Endodermal cell (in vitro differentiated cells): ENCODE data around the gene DLEU7. TPM values are rescaled to one million over a fixed set of nuclear protein-coding genes. Genes with fewer than 3 reads are reported as not detected.

Experiments
- DNase-seq: peaks from one replicate; pipeline ENCODE4 v3.0.0-alpha.2; 2017
- H3K27ac ChIP-seq: 2 replicates; pipeline ENCODE4 v1.5.1; 2013; ENCODE audit warnings: mild to moderate bottlenecking, low read depth, low read length, moderate library complexity
- H3K27me3 ChIP-seq: 2 replicates; pipeline ENCODE4 v1.6.1; 2013; ENCODE audit warnings: mild to moderate bottlenecking, low read length, moderate library complexity; ENCODE audit not compliant: insufficient read depth, control insufficient read depth, poor library complexity, severe bottlenecking
- H3K36me3 ChIP-seq: 2 replicates; pipeline ENCODE4 v1.7.0; 2013; ENCODE audit warnings: mild to moderate bottlenecking, low read length, moderate library complexity; ENCODE audit not compliant: control insufficient read depth, insufficient read depth
- H3K4me1 ChIP-seq: one replicate; pipeline ENCODE4 v1.7.0; 2013; ENCODE audit warnings: low read length; ENCODE audit not compliant: control insufficient read depth, insufficient read depth
- H3K4me3 ChIP-seq: 2 replicates; pipeline ENCODE4 v1.5.1; 2013; ENCODE audit warnings: mild to moderate bottlenecking, low read length, moderate library complexity
- H3K9ac ChIP-seq: 2 replicates; pipeline ENCODE4 v1.6.1; 2013; ENCODE audit warnings: mild to moderate bottlenecking, low read length, moderate library complexity; ENCODE audit not compliant: poor library complexity, severe bottlenecking; ENCODE audit errors: extremely low read depth
- H3K9me3 ChIP-seq: 2 replicates; pipeline ENCODE4 v1.6.1; 2013; ENCODE audit warnings: mild to moderate bottlenecking, low read length, moderate library complexity; ENCODE audit not compliant: control insufficient read depth
- H3K27ac Mint-ChIP-seq: 2 replicates; pipeline ENCODE4 v1.8.0; 2020; ENCODE audit warnings: mixed read lengths
- H3K27me3 Mint-ChIP-seq: 2 replicates; pipeline ENCODE4 v1.8.0; 2021; ENCODE audit warnings: mild to moderate bottlenecking, mixed read lengths; ENCODE audit not compliant: insufficient read depth
- H3K36me3 Mint-ChIP-seq: 2 replicates; pipeline ENCODE4 v1.8.0; 2020; ENCODE audit warnings: low read depth, mixed read lengths
- H3K4me1 Mint-ChIP-seq: 2 replicates; pipeline ENCODE4 v1.8.0; 2020; ENCODE audit warnings: mixed read lengths
- H3K4me3 Mint-ChIP-seq: 2 replicates; pipeline ENCODE4 v1.8.0; 2020; ENCODE audit warnings: mild to moderate bottlenecking, moderate library complexity, mixed read lengths
- H3K9me3 Mint-ChIP-seq: 2 replicates; pipeline ENCODE4 v1.8.0; 2020; ENCODE audit warnings: mild to moderate bottlenecking, mixed read lengths
- WGBS, 2 experiments: methylation state at CpG; one replicate each; pipeline versions ENCODE4 v1.1.5 to v1.1.7; 2013; ENCODE audit warnings: missing lambda C conversion rate in 2 of 2, mixed read lengths in 1 of 2; ENCODE audit not compliant: insufficient coverage in 1 of 2, insufficient read length in 1 of 2; 5-methylcytosine and 5-hydroxymethylcytosine counted together
- total RNA-seq, 2 donors: library from RNA; stranded (reverse); fragmentation: NEBNext Ultra II Directional in 1 of 2; extraction: Animal tissue kit (Norgen Biotek cat#: 25700) in 1 of 2; gene quantifications; 2 replicates in 1 of 2; 3 replicates in 1 of 2; pipeline ENCODE4 v1.2.1, GENCODE V29; 2021
- TF ChIP-seq, protein P1 (sequence below): fragments of 200-600 bp; sonication (generic); conservative IDR thresholded peaks from 2 replicates; pipeline ENCODE4 v1.5.0; 2021; ENCODE audit warnings: antibody characterized with exemption, mild to moderate bottlenecking

DLEU7 gene
- total RNA-seq, 2 donors from 2014 or later = not detected

DNA sequence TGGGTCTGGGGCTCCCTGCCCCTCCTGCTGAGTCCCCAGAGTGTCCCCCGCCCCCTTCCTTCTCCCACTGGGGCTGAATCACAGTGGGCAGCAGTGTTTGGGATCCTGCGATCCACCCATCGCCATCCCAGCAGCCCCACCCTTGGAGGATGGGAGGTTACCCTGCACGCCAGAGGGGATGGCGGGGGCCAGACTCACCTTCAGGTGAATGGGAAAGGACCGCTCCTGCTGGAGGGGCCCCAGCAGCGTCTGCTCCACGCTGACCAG is 569 bp downstream of the DLEU7 start:
- Histone ChIP-seq H3K27ac (no peak overlapping the region), H3K4me3 (no peak overlapping the region), H3K27me3 (peaks cover 60% of the 10 kb centered on the region), H3K36me3 (no peaks in the 10 kb centered on the region), H3K9ac (no peak overlapping the region), H3K9me3 (no peaks in the 10 kb centered on the region), H3K4me1 (peaks cover 2% of the 10 kb centered on the region)
- H3K4me3 Mint-ChIP-seq = peak overlapping the region; percentile 43
- no peaks in the 10 kb centered on the region for H3K36me3 Mint-ChIP-seq
- WGBS, 2 experiments = 38 to 70% methylated on average over 4 to 8 of the region's 8 CpGs
- no peaks in the 10 kb centered on the region for H3K9me3 Mint-ChIP-seq
- peaks cover 76% of the 10 kb centered on the region for H3K27me3 Mint-ChIP-seq
- no peak overlapping the region for H3K27ac Mint-ChIP-seq
- H3K4me1 Mint-ChIP-seq = peaks cover 4% of the 10 kb centered on the region
- peak; percentile 46 for DNase-seq
- TF ChIP-seq, protein P1, sequence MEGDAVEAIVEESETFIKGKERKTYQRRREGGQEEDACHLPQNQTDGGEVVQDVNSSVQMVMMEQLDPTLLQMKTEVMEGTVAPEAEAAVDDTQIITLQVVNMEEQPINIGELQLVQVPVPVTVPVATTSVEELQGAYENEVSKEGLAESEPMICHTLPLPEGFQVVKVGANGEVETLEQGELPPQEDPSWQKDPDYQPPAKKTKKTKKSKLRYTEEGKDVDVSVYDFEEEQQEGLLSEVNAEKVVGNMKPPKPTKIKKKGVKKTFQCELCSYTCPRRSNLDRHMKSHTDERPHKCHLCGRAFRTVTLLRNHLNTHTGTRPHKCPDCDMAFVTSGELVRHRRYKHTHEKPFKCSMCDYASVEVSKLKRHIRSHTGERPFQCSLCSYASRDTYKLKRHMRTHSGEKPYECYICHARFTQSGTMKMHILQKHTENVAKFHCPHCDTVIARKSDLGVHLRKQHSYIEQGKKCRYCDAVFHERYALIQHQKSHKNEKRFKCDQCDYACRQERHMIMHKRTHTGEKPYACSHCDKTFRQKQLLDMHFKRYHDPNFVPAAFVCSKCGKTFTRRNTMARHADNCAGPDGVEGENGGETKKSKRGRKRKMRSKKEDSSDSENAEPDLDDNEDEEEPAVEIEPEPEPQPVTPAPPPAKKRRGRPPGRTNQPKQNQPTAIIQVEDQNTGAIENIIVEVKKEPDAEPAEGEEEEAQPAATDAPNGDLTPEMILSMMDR = no peak

DNA sequence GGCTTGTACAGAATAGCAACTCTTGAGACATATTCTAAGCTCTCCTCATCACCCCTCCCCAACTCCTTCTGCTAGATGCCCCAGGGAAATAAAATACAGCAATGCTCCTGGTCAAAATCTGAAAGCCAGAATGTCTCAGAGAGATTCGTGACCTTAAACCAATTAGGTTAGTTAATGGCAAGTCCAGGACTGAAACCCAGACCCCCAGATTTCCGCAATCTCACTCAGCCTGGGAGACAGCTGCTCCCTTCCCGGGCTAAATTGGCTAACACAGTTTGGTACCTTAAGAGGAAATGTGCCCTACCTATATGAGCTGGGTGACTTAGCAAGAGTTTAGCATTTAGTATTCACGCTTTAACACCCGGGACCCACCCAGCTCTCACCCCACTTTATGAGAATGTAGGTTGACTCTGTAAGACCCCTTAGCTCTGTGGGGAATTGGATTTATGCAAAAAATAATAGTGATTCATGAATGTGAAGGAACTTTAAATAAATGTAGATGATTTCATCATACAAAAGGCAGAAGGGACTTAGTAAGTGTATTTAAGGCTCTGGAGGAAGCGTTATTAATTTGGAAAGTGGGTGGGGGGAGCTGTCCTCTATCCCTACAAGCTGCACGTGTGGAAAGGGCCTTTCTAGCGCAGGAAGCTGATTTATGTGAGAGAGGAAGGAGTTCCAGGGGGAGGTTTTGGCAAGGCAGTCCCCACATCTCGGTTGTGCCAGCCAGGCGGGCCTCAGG is 1.1 kb downstream of the DLEU7 start:
- no peak overlapping the region for H3K4me3 ChIP-seq
- H3K9ac ChIP-seq = no peak overlapping the region
- Mint-ChIP-seq H3K4me1 (peaks cover 4% of the 10 kb centered on the region), H3K4me3 (peak overlapping the region; percentile 43), H3K27me3 (peaks cover 75% of the 10 kb centered on the region), H3K27ac (no peak overlapping the region), H3K36me3 (no peaks in the 10 kb centered on the region), H3K9me3 (no peaks in the 10 kb centered on the region)
- WGBS, 2 experiments = 69 to 83% methylated on average over 3 to 10 of the region's 10 CpGs
- no peaks in the 10 kb centered on the region for H3K36me3 ChIP-seq
- peaks cover 2% of the 10 kb centered on the region for H3K4me1 ChIP-seq
- TF ChIP-seq, protein P1 = no peak
- no peak for DNase-seq
- H3K27me3 ChIP-seq = peaks cover 60% of the 10 kb centered on the region
- H3K9me3 ChIP-seq = no peaks in the 10 kb centered on the region
- H3K27ac ChIP-seq = no peak overlapping the region

DNA sequence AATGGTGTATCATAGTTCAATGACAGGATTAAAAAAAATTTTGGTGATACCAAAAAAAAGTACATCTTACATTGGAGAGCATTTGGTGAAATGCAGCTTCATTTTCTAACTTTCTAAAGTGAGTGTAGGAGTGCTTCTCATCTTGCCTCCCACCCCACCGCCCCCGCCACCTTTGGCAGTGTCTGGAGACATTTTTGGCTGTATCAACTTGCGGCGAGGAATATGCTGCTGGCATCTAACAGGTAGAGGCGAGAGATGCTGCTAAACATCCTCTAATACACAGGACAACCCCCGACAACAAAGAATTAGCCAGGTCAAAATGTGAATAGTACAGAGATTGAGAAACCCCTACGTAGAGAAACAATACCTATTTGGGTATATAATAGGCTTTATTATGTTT is 1.7 kb downstream of the DLEU7 start:
- Histone ChIP-seq H3K27ac (no peak overlapping the region), H3K4me3 (no peak overlapping the region), H3K36me3 (no peaks in the 10 kb centered on the region), H3K9ac (no peak overlapping the region), H3K27me3 (peaks cover 60% of the 10 kb centered on the region), H3K4me1 (peaks cover 2% of the 10 kb centered on the region), H3K9me3 (no peaks in the 10 kb centered on the region)
- Mint-ChIP-seq H3K27ac (no peak overlapping the region), H3K27me3 (peaks cover 73% of the 10 kb centered on the region), H3K4me1 (peaks cover 4% of the 10 kb centered on the region), H3K4me3 (no peak overlapping the region), H3K9me3 (no peaks in the 10 kb centered on the region), H3K36me3 (no peaks in the 10 kb centered on the region)
- WGBS, 2 experiments = 91 to 100% methylated on average over 5 to 7 of the region's 7 CpGs
- TF ChIP-seq, protein P1 = no peak
- no peak for DNase-seq
